GM18498 (cell line): Measurements from ENCODE around the gene TPSAB1.
"Not testable (repeated sequence)": the region's sequence is repeated elsewhere in the genome, so short reads cannot be mapped to it uniquely, and the experiment has no call there.

Experiments
- ATAC-seq: cut with Tn5 transposase; IDR thresholded peaks from one replicate; pipeline ENCODE4 v1.9.1; 2021; ENCODE audit warnings: mild to moderate bottlenecking, moderate library complexity; ENCODE audit not compliant: unreplicated experiment

Gene TPSAB1

GRCh38 chr16:1264345-1265089 lies 24.0 kb downstream of the TPSAB1 start:
- no peak for ATAC-seq

- no peak for ATAC-seq
Measured at GRCh38 chr16:1265090-1265630, 24.7 kb downstream of the TPSAB1 start.

- ATAC-seq: no peak
Measured at GRCh38 chr16:1265826-1266225, 25.3 kb downstream of the TPSAB1 start.

- not testable (repeated sequence) for ATAC-seq
Measured at GRCh38 chr16:1269418-1269817, 28.9 kb downstream of the TPSAB1 start.

- no peak for ATAC-seq
Measured at GRCh38 chr16:1271380-1271723, 30.8 kb downstream of the TPSAB1 start.

- ATAC-seq: not testable (repeated sequence)
Measured at GRCh38 chr16:1271724-1272413, 31.4 kb downstream of the TPSAB1 start.

- ATAC-seq: no peak
Measured at GRCh38 chr16:1272453-1273198, 32.1 kb downstream of the TPSAB1 start.

- no peak for ATAC-seq
Measured at GRCh38 chr16:1273816-1274215, 33.3 kb downstream of the TPSAB1 start.

- no peak for ATAC-seq
Measured at GRCh38 chr16:1274767-1275166, 34.3 kb downstream of the TPSAB1 start.

- no peak for ATAC-seq
Measured at GRCh38 chr16:1275791-1276579, 35.5 kb downstream of the TPSAB1 start.

GRCh38 chr16:1276580-1276878 lies 36.0 kb downstream of the TPSAB1 start:
- no peak for ATAC-seq

- no peak for ATAC-seq
Measured at GRCh38 chr16:1277151-1277598, 36.7 kb downstream of the TPSAB1 start.

GRCh38 chr16:1277617-1278282 lies 37.2 kb downstream of the TPSAB1 start:
- no peak for ATAC-seq

- no peak for ATAC-seq
Measured at GRCh38 chr16:1278477-1278876, 38.0 kb downstream of the TPSAB1 start.

GRCh38 chr16:1279081-1279944 lies 38.8 kb downstream of the TPSAB1 start:
- no peak for ATAC-seq

GRCh38 chr16:1279945-1280589 lies 39.6 kb downstream of the TPSAB1 start:
- ATAC-seq: no peak

- ATAC-seq: no peak
Measured at GRCh38 chr16:1280783-1281182, 40.3 kb downstream of the TPSAB1 start.

GRCh38 chr16:1281517-1281916 lies 41.0 kb downstream of the TPSAB1 start:
- no peak for ATAC-seq
